GM23248 (cell line): ENCODE data around the gene MT1A. TPM values are rescaled to one million over a fixed set of nuclear protein-coding genes. Genes with fewer than 3 reads are reported as not detected.

Source experiments
- DNase-seq: peaks from one replicate; pipeline ENCODE4 v3.0.0-alpha.2; 2015
- H2AFZ ChIP-seq: fragments of 200-600 bp; sonication (generic); 2 replicates; pipeline ENCODE4 v1.6.1; 2016; ENCODE audit warnings: antibody characterized with exemption
- H3F3A ChIP-seq: fragments of 200-600 bp; sonication (generic); 2 replicates; pipeline ENCODE4 v1.6.1; 2016; ENCODE audit warnings: mild to moderate bottlenecking, antibody characterized with exemption, mixed run types; ENCODE audit not compliant: insufficient read depth
- H3K27ac ChIP-seq: fragments of 200-600 bp; sonication (generic); 2 replicates; pipeline ENCODE4 v1.5.1; 2016; ENCODE audit warnings: mild to moderate bottlenecking
- H3K27me3 ChIP-seq: fragments of 200-600 bp; sonication (generic); replicated peaks from 2 replicates; pipeline ENCODE4 v1.6.1; 2016; ENCODE audit warnings: mild to moderate bottlenecking; ENCODE audit not compliant: insufficient read depth
- H3K36me3 ChIP-seq: fragments of 200-600 bp; sonication (generic); 2 replicates; pipeline ENCODE4 v1.6.1; 2016; ENCODE audit warnings: low read depth, mild to moderate bottlenecking
- H3K4me1 ChIP-seq: fragments of 200-600 bp; sonication (generic); 2 replicates; pipeline ENCODE4 v1.6.1; 2016; ENCODE audit warnings: mild to moderate bottlenecking; ENCODE audit not compliant: insufficient read depth
- H3K4me2 ChIP-seq: fragments of 200-600 bp; sonication (generic); one replicate; pipeline ENCODE4 v1.6.1; 2016; ENCODE audit warnings: mild to moderate bottlenecking; ENCODE audit not compliant: unreplicated experiment
- H3K4me3 ChIP-seq: fragments of 200-600 bp; sonication (generic); 2 replicates; pipeline ENCODE4 v1.5.1; 2016; ENCODE audit warnings: mild to moderate bottlenecking
- H3K79me2 ChIP-seq: fragments of 200-600 bp; sonication (generic); 2 replicates; pipeline ENCODE4 v1.6.1; 2016; ENCODE audit warnings: mild to moderate bottlenecking; ENCODE audit not compliant: insufficient read depth
- H3K9ac ChIP-seq: fragments of 200-600 bp; sonication (generic); 2 replicates; pipeline ENCODE4 v1.6.1; 2016; ENCODE audit warnings: mild to moderate bottlenecking
- H3K9me2 ChIP-seq: fragments of 200-600 bp; sonication (generic); 2 replicates; pipeline ENCODE4 v1.6.1; 2016; ENCODE audit warnings: mixed run types, mild to moderate bottlenecking, moderate library complexity; ENCODE audit not compliant: insufficient read depth
- H3K9me3 ChIP-seq: fragments of 200-600 bp; sonication (generic); one replicate; pipeline ENCODE4 v1.6.1; 2017; ENCODE audit warnings: low read depth
- H4K20me1 ChIP-seq: fragments of 200-600 bp; sonication (generic); 2 replicates; pipeline ENCODE4 v1.6.0; 2016; ENCODE audit not compliant: insufficient read depth
- EZH2 ChIP-seq: fragments of 200-600 bp; sonication (generic); IDR thresholded peaks from 2 replicates; pipeline ENCODE4 v1.6.1; 2018; ENCODE audit warnings: antibody characterized with exemption, mild to moderate bottlenecking; ENCODE audit not compliant: insufficient read depth, poor library complexity, severe bottlenecking
- EZH2phosphoT487 ChIP-seq: fragments of 200-600 bp; sonication (generic); IDR thresholded peaks from 2 replicates; pipeline ENCODE4 v1.6.1; 2018; ENCODE audit warnings: antibody characterized with exemption, moderate library complexity, mild to moderate bottlenecking, low read depth; ENCODE audit not compliant: insufficient read depth
- WGBS, 2 experiments: methylation state at CpG; one replicate each; pipeline ENCODE4 v1.1.6; 2015 to 2017; ENCODE audit warnings: low lambda C conversion rate in 2 of 2, low coverage in 1 of 2; ENCODE audit errors: missing lambda C conversion rate in 2 of 2; 5-methylcytosine and 5-hydroxymethylcytosine counted together
- in situ Hi-C: fragments of 300-500 bp; cut with MboI; formaldehyde crosslinking; loops from 2 replicates; pipeline ENCODE4 v1.15.0; 2020
- polyA plus RNA-seq: library from polyadenylated mRNA; unstranded; fragments of >200 nt; fragmentation: Nextera tagmentation; extraction: Ambion mirVana; gene quantifications from 2 replicates; pipeline ENCODE4 v1.2.1, GENCODE V29; 2016
- total RNA-seq: library from RNA; depleted of rRNA; stranded (reverse); fragments of >200 nt; shearing (Covaris generic); gene quantifications from 2 replicates; pipeline ENCODE4 v1.2.3, GENCODE V29; 2014

The MT1A gene
- total and polyA plus RNA-seq, 2 experiments from 2014 or later, result 2.3 TPM; not detected in 1

DNA sequence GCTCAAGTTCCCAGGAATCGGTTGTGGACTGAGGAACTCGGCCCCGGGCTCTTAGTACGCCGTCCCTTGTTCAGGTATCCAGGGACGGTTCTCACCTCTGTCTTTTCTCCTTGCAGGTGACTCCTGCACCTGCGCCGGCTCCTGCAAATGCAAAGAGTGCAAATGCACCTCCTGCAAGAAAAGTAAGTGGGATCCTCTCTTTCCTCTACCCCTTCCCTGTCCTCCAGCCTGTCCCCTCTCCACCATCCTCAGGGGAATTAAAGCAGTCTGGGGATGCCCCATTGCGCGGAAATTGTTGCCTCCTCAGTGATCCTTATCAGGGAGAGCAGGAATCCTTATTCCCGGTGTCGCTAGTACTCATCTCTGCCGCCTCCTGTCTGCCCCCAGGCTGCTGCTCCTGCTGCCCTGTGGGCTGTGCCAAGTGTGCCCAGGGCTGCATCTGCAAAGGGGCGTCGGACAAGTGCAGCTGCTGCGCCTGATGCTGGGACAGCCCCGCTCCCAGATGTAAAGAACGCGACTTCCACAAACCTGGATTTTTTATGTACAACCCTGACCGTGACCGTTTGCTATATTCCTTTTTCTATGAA, 29.5 kb upstream of the MT1A start:
- no peak for TF ChIP-seq EZH2phosphoT487
- no peak for TF ChIP-seq EZH2
- peaks cover 65% of the 10 kb centered on the region for H3K4me1 ChIP-seq
- no peaks in the 10 kb centered on the region for H3K36me3 ChIP-seq
- H3K9me3 ChIP-seq, result no peaks in the 10 kb centered on the region
- no peaks in the 10 kb centered on the region for H4K20me1 ChIP-seq
- WGBS, 2 experiments, result 1% methylated on average over 21 of the region's 21 CpGs
- H3K9ac ChIP-seq, result peak overlapping the region; percentile 96
- H3K27ac ChIP-seq, result peak overlapping the region; percentile 100
- H3K27me3 ChIP-seq, result no peaks in the 10 kb centered on the region
- H3K79me2 ChIP-seq, result peaks cover 12% of the 10 kb centered on the region; the same call in 1 of the 2 replicates
- peaks cover 78% of the 10 kb centered on the region for H3F3A ChIP-seq
- peak; percentile 53 for DNase-seq
- no peaks in the 10 kb centered on the region for H3K9me2 ChIP-seq
- no peak overlapping the region for H2AFZ ChIP-seq
- peak overlapping the region; percentile 95 for H3K4me3 ChIP-seq
- in situ Hi-C loops, result no loop called here
- H3K4me2 ChIP-seq, result peak overlapping the region; percentile 92

DNA sequence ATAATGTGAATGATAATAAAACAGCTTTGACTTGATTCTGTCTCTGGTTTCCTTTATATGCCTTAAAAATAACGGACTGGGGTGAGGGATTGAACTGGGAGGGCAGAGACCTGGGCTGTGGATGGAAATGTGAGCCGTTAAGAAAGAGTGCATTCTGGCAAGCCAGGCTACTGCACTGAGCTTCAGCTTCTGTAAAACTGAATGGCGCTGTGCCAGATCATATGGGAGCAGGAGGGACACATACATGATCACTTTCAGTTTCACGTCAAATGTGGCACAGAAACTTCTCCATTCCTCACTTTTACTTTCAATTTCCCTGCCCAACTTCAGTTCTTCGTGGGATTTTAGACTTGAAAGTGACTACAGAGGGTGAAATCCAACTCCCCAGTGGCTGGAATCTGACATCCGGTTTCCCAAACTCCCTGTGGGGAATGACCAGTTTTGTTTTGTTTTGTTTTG, 29.0 kb upstream of the MT1A start:
- no peaks in the 10 kb centered on the region for H3K9me2 ChIP-seq
- H3K9me3 ChIP-seq, result no peaks in the 10 kb centered on the region
- peak; percentile 89 for DNase-seq
- peak overlapping the region; percentile 95 for H3K4me3 ChIP-seq
- H3K27ac ChIP-seq, result peak overlapping the region; percentile 100
- WGBS, 2 experiments, result 1% methylated on average over 6 of the region's 6 CpGs
- H4K20me1 ChIP-seq, result no peaks in the 10 kb centered on the region
- no peaks in the 10 kb centered on the region for H3K36me3 ChIP-seq
- in situ Hi-C loops, result no loop called here
- H3K27me3 ChIP-seq, result no peaks in the 10 kb centered on the region
- no peak for TF ChIP-seq EZH2phosphoT487
- TF ChIP-seq EZH2, result no peak
- peaks cover 70% of the 10 kb centered on the region for H3K4me1 ChIP-seq
- peak overlapping the region; percentile 92 for H3K4me2 ChIP-seq
- peaks cover 12% of the 10 kb centered on the region; the same call in 1 of the 2 replicates for H3K79me2 ChIP-seq
- H2AFZ ChIP-seq, result no peak overlapping the region
- H3F3A ChIP-seq, result peaks cover 83% of the 10 kb centered on the region
- peak overlapping the region; percentile 96 for H3K9ac ChIP-seq

DNA sequence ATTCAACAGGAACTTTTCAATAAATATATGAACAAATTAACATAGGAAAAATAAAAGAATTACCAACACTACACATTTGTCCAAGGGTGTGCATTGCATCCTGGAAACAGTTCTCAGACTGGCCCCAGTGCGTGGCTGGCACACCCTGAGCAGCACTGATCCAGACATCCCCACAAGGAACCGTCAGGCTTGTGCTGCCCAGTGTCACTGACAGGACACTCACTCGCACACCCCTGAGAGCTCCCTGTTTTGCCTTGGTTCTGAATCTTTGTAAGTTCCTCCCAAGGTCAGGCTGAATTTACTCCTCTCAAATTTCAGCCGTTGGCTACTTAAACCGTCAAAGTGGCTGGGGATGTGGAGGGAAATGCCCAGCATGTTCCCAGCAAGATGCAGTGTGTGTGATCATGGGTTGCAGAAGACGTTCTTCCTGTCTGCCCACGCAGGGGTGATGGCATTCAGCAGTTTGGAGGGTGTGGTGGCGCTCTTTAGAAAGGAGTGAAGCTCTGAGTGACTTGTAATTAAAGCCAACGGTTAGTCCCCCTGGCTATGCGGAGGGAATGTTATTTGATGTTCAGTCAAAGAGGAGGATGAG, 28.4 kb upstream of the MT1A start:
- Histone ChIP-seq H2AFZ (0 out of 2 replicates have a peak overlapping the region, but pooled peaks have one; percentile 20), H3K27ac (peak overlapping the region; percentile 100), H4K20me1 (no peaks in the 10 kb centered on the region), H3K9ac (peak overlapping the region; percentile 96), H3K79me2 (peaks cover 12% of the 10 kb centered on the region; the same call in 1 of the 2 replicates), H3K4me2 (peak overlapping the region; percentile 92), H3K4me1 (peaks cover 76% of the 10 kb centered on the region), H3K4me3 (peak overlapping the region; percentile 95), H3K9me2 (no peaks in the 10 kb centered on the region), H3K36me3 (no peaks in the 10 kb centered on the region), H3F3A (peaks cover 87% of the 10 kb centered on the region), H3K27me3 (no peaks in the 10 kb centered on the region), H3K9me3 (no peaks in the 10 kb centered on the region)
- WGBS, 2 experiments, result 1 to 3% methylated on average over 10 of the region's 10 CpGs
- DNase-seq, result peak; percentile 96
- in situ Hi-C loops, result no loop called here
- TF ChIP-seq EZH2phosphoT487 (no peak), EZH2 (no peak)

DNA sequence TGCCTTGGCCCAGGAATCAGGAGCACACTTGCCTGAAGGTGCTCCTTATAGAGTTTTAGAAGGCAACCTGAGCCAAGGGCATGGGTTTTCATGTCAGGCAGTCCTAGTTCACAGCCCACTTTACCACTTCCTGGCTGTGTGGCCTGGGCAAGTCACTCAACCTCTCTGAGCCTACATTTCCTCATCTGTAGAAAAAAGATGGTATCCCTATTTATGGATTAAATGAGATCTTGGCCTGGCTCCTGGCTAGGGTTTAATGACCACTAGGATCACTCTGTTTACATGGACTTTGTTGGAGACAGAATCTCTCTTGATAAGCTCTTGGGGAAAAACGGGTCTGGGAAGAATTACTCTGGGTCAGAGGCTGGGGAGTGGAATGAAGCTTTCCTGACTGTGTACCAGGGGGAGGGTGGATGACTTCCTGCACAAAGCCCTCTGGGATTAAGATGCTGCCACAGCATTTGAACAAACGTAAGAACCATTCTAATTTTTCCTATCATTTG, 27.8 kb upstream of the MT1A start:
- peak overlapping the region; percentile 96 for H3K9ac ChIP-seq
- peaks cover 12% of the 10 kb centered on the region; the same call in 1 of the 2 replicates for H3K79me2 ChIP-seq
- peaks cover 86% of the 10 kb centered on the region for H3F3A ChIP-seq
- H3K4me3 ChIP-seq, result peak overlapping the region; percentile 95
- H4K20me1 ChIP-seq, result no peaks in the 10 kb centered on the region
- 4 to 5% methylated on average over 2 of the region's 2 CpGs for WGBS, 2 experiments
- peaks cover 79% of the 10 kb centered on the region for H3K4me1 ChIP-seq
- TF ChIP-seq EZH2phosphoT487, result no peak
- no peaks in the 10 kb centered on the region for H3K9me2 ChIP-seq
- H3K36me3 ChIP-seq, result no peaks in the 10 kb centered on the region
- peak overlapping the region; percentile 20 for H2AFZ ChIP-seq
- peak overlapping the region; percentile 100 for H3K27ac ChIP-seq
- no peaks in the 10 kb centered on the region for H3K27me3 ChIP-seq
- peak overlapping the region; percentile 92 for H3K4me2 ChIP-seq
- H3K9me3 ChIP-seq, result no peaks in the 10 kb centered on the region
- in situ Hi-C loops, result no loop called here
- DNase-seq, result peak; percentile 52
